Bronchial smooth muscle cell (primary cell): ENCODE data around the gene MTHFD1. TPM values are rescaled to one million over a fixed set of nuclear protein-coding genes. Genes with fewer than 3 reads are reported as not detected.

Source experiments
- total RNA-seq: library from RNA; depleted of rRNA; stranded (reverse); fragments of >200 nt; gene quantifications from 2 replicates; pipeline ENCODE4 v1.2.1, GENCODE V29; 2014

Gene MTHFD1
- 24.2 and 43.3 TPM in 2 replicates for total RNA-seq

GRCh38 chr14:64387782-64388532, at the start of gene MTHFD1:
Gene MTHFD1, plus strand, starts transcription at chr14:64388353. Its CDS starts 75 bp downstream, at chr14:64388428.

GRCh38 chr14:64465191-64465822, 77.2 kb downstream of the MTHFD1 start, which contains the start of gene AKAP5:
Gene AKAP5, plus strand, starts transcription at chr14:64465499. Its CDS starts 2,896 bp downstream, at chr14:64468395.

GRCh38 chr14:64503434-64504309, 115.5 kb downstream of the MTHFD1 start, which contains the start of gene ZBTB25:
Gene ZBTB25, minus strand, starts transcription at chr14:64503838. Its CDS starts 13,305 bp downstream, at chr14:64490533.

GRCh38 chr14:64504310-64504896, 116.2 kb downstream of the MTHFD1 start, which contains the start of gene ZBTB1:
Gene ZBTB1, plus strand, starts transcription at chr14:64504770. Its CDS starts 16,735 bp downstream, at chr14:64521505.

Other genes starting within 250 kb of the MTHFD1 start
- gene ESR2, start 94.0 kb upstream of the MTHFD1 start, total RNA-seq: 0.32 and 1.4 TPM in 2 replicates
- gene AKAP5, start 77.1 kb downstream of the MTHFD1 start, total RNA-seq: under 0.01 and 0.09 TPM in 2 replicates
- 3.6 and 5.2 TPM in 2 replicates for gene ZBTB25, start 115.5 kb downstream of the MTHFD1 start, total RNA-seq
- gene ZBTB1, start 116.4 kb downstream of the MTHFD1 start, total RNA-seq: 33.4 and 37.1 TPM in 2 replicates
- 1.8 and 2.5 TPM in 2 replicates for gene HSPA2, start 152.4 kb downstream of the MTHFD1 start, total RNA-seq
- 0.69 and 0.79 TPM in 2 replicates for gene PPP1R36, start 161.6 kb downstream of the MTHFD1 start, total RNA-seq